Measurements from ENCODE around the gene SLC12A6. TPM values are rescaled to one million over a fixed set of nuclear protein-coding genes. Genes with fewer than 3 reads are reported as not detected.
"Not testable (repeated sequence)": the region's sequence is repeated elsewhere in the genome, so short reads cannot be mapped to it uniquely, and the experiment has no call there.

Gene SLC12A6
- polyA plus RNA-seq, 2 of the 4 experiments (the other 2 are of a cell fraction): 6.0 to 21.3 TPM

DNA sequence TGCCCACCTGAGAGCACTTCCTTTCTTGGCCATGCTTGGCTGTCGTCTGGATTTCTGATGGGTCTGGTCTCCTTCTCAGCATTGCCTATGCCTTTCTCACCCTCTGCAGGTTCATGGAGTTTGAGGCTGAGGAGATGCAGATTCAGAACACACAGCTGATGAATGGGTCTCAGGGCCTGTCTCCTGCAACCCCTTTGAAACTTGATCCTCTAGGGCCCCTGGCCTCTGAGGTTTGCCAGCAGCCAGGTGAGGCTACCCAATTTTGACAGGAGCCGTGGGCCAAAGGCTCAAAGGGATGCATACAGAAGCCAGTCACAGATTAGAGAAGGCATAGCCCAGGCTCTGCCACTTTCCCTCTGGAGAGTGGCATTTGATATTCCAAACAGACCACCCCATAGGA lies 16.0 kb upstream of the SLC12A6 start:
- ChIA-PET CTCF (interaction anchor here (0.8 to 5.0 kb wide), 5 partner anchors 10 to 291 kb away, joined by 3 to 42 read pairs (median 4); partner anchors contain the start of genes LPCAT4, NOP10 and NUTM1), POLR2A (no interaction called here)
- no peak overlapping the region for H3K27ac ChIP-seq
- DNase-seq (ENCODE audit: low read depth in 1 of 2, low spot score in 1 of 2) (no peak), ATAC-seq (no peak), FAIRE-seq (no peak)
- TF ChIP-seq SREBF2 (IDR thresholded peaks at IDR 0.05) (no peak), CBX2 (IDR thresholded peaks at IDR 0.05; ENCODE audit: borderline replicate concordance, low read depth) (no peak), HOXB13 (CRISPR knock-in tag; IDR thresholded peaks at IDR 0.05; ENCODE audit: low read depth) (no peak), HOXA7 (CRISPR knock-in tag; IDR thresholded peaks at IDR 0.05) (no peak), POLR2AphosphoS2 (conservative IDR thresholded peaks at IDR 0.05; ENCODE audit: low read length) (no peak), ZFP36 (IDR thresholded peaks at IDR 0.05; ENCODE audit: borderline replicate concordance, partially characterized antibody) (no peak), KDM1A (IDR thresholded peaks at IDR 0.05; ENCODE audit: low read depth) (no peak), HEYL (CRISPR knock-in tag; IDR thresholded peaks at IDR 0.05) (no peak), RARB (CRISPR knock-in tag; IDR thresholded peaks at IDR 0.05) (no peak), POLR2A (IDR thresholded peaks at IDR 0.05; ENCODE audit: low read length) (no peak)
- TF ChIP-seq, protein P1, sequence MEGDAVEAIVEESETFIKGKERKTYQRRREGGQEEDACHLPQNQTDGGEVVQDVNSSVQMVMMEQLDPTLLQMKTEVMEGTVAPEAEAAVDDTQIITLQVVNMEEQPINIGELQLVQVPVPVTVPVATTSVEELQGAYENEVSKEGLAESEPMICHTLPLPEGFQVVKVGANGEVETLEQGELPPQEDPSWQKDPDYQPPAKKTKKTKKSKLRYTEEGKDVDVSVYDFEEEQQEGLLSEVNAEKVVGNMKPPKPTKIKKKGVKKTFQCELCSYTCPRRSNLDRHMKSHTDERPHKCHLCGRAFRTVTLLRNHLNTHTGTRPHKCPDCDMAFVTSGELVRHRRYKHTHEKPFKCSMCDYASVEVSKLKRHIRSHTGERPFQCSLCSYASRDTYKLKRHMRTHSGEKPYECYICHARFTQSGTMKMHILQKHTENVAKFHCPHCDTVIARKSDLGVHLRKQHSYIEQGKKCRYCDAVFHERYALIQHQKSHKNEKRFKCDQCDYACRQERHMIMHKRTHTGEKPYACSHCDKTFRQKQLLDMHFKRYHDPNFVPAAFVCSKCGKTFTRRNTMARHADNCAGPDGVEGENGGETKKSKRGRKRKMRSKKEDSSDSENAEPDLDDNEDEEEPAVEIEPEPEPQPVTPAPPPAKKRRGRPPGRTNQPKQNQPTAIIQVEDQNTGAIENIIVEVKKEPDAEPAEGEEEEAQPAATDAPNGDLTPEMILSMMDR (IDR thresholded peaks at IDR 0.05): no peak
- TF ChIP-seq, protein P2, sequence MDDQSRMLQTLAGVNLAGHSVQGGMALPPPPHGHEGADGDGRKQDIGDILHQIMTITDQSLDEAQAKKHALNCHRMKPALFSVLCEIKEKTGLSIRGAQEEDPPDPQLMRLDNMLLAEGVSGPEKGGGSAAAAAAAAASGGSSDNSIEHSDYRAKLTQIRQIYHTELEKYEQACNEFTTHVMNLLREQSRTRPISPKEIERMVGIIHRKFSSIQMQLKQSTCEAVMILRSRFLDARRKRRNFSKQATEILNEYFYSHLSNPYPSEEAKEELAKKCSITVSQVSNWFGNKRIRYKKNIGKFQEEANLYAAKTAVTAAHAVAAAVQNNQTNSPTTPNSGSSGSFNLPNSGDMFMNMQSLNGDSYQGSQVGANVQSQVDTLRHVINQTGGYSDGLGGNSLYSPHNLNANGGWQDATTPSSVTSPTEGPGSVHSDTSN (IDR thresholded peaks at IDR 0.05): no peak
- TF ChIP-seq, protein P3, sequence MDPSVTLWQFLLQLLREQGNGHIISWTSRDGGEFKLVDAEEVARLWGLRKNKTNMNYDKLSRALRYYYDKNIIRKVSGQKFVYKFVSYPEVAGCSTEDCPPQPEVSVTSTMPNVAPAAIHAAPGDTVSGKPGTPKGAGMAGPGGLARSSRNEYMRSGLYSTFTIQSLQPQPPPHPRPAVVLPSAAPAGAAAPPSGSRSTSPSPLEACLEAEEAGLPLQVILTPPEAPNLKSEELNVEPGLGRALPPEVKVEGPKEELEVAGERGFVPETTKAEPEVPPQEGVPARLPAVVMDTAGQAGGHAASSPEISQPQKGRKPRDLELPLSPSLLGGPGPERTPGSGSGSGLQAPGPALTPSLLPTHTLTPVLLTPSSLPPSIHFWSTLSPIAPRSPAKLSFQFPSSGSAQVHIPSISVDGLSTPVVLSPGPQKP (IDR thresholded peaks at IDR 0.05; ENCODE audit: low read depth, low read length): no peak
- H3K4me1 ChIP-seq: no peaks in the 10 kb centered on the region
- WGBS (ENCODE audit: missing lambda C conversion rate): 93% methylated on average over 2 of the region's 2 CpGs
- no peak overlapping the region for H3K4me2 ChIP-seq
- H3K9me3 ChIP-seq: no peaks in the 10 kb centered on the region
- no peak overlapping the region for H3K4me3 ChIP-seq

DNA sequence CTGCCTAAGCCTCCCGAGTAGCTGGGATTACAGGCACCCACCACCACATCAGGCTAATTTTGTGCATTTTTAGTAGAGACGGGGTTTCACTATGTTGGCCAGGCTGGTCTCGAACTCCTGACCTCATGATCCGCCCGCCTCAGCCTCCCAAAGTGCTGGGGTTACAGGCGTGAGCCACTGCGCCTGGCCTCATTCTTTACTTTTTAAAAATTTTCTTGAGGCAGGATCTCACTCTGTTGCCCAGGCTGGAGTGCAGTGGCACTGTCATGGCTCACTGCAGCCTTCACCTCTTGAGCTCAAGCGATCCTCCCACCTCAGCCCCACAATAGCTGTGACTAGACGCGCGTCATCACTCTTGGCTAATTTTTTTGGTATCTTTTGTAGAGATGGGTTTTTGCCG lies 15.4 kb upstream of the SLC12A6 start:
- POLR2A ChIA-PET; H3K9me3 ChIP-seq; H3K4me3 ChIP-seq; DNase-seq (ENCODE audit: low read depth in 1 of 2, low spot score in 1 of 2); FAIRE-seq; H3K27ac ChIP-seq; ATAC-seq; H3K4me2 ChIP-seq; H3K4me1 ChIP-seq: not testable (repeated sequence)
- 94% methylated on average over 12 of the region's 12 CpGs for WGBS (ENCODE audit: missing lambda C conversion rate)
- CTCF ChIA-PET: interaction anchor here (0.8 to 5.0 kb wide), 5 partner anchors 9 to 291 kb away, joined by 3 to 42 read pairs (median 4); partner anchors contain the start of genes LPCAT4, NOP10 and NUTM1

DNA sequence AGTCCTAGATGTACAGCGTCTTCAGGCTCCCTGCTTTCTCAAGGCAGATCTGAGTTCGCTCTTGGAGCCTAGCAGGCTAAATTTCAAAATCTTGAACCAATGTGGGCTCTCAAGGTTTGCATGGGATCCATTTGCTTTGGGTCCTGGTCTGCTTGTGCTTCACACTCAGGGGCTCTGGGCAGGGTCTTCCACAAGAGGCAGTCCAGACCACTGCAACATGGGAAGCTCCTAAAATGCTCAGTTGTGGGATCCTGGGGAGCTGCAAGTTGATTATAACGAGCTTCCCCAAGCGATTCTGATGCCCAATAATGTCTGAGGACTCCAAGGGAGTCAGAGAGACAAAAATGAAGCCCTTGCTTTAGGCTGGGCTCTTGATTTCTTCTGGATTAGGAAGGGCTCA lies 12.2 kb upstream of the SLC12A6 start:
- no peak for DNase-seq (ENCODE audit: low read depth in 1 of 2, low spot score in 1 of 2)
- Histone ChIP-seq H3K9me3 (no peaks in the 10 kb centered on the region), H3K4me3 (no peak overlapping the region), H3K4me2 (no peak overlapping the region), H3K27ac (no peak overlapping the region), H3K4me1 (no peaks in the 10 kb centered on the region)
- POLR2A ChIA-PET: no interaction called here
- no peak for TF ChIP-seq HDAC2 (IDR thresholded peaks at IDR 0.05)
- TF ChIP-seq CHD4 (IDR thresholded peaks at IDR 0.05; ENCODE audit: borderline replicate concordance): no peak
- no peak for TF ChIP-seq POLR2AphosphoS2 (conservative IDR thresholded peaks at IDR 0.05; ENCODE audit: low read length)
- no peak for TF ChIP-seq SMC3 (IDR thresholded peaks at IDR 0.05)
- TF ChIP-seq CHD2 (IDR thresholded peaks at IDR 0.05; ENCODE audit: low read length, partially characterized antibody): no peak
- 47% methylated on average over 4 of the region's 4 CpGs for WGBS (ENCODE audit: missing lambda C conversion rate)
- no peak; a peak in 1 of 6 replicates for ATAC-seq
- FAIRE-seq: no peak
- CTCF ChIA-PET: interaction anchor here (0.9 kb wide), 1 partner anchor 8 kb away, joined by 3 read pairs; no protein-coding TSS in a partner anchor
